GM12878 (cell line): ENCODE data around the gene SLC25A44. TPM values are rescaled to one million over a fixed set of nuclear protein-coding genes. Genes with fewer than 3 reads are reported as not detected.

ENCODE experiments used
- ATF7 ChIP-seq: fragments of 450-650 bp; IDR thresholded peaks from 2 replicates; pipeline ENCODE4 v1.6.1; 2016; ENCODE audit warnings: low read depth, mild to moderate bottlenecking
- BHLHE40 ChIP-seq, 2 experiments: fragments of 450-650 bp in 1 of 2; IDR thresholded peaks; 2 replicates each; pipeline ENCODE4 v1.6.1; 2011 to 2017; ENCODE audit warnings: low read depth in 2 of 2, borderline replicate concordance in 1 of 2, improper control_type of control experiment in 1 of 2, low read length in 1 of 2, mild to moderate bottlenecking in 1 of 2
- CREB1 ChIP-seq: IDR thresholded peaks from 2 replicates; pipeline ENCODE4 v1.6.1; 2012; ENCODE audit warnings: low read depth, mild to moderate bottlenecking, inconsistent platforms
- GATAD2B ChIP-seq: fragments of 450-650 bp; conservative IDR thresholded peaks from 2 replicates; pipeline ENCODE4 v1.6.1; 2017; ENCODE audit warnings: low read depth, mild to moderate bottlenecking, moderate library complexity
- HDGF ChIP-seq: fragments of 450-650 bp; IDR thresholded peaks from 2 replicates; pipeline ENCODE4 v1.6.1; 2016; ENCODE audit warnings: antibody characterized with exemption
- KDM1A ChIP-seq: fragments of 200-600 bp; sonication (generic); IDR thresholded peaks from 2 replicates; pipeline ENCODE4 v1.6.1; 2016; ENCODE audit warnings: borderline replicate concordance
- LARP7 ChIP-seq: fragments of 450-650 bp; IDR thresholded peaks from 2 replicates; pipeline ENCODE4 v1.6.1; 2017; ENCODE audit warnings: mild to moderate bottlenecking
- NBN ChIP-seq: fragments of 450-650 bp; IDR thresholded peaks from 2 replicates; pipeline ENCODE4 v1.6.1; 2016
- SREBF2 ChIP-seq: IDR thresholded peaks from 2 replicates; pipeline ENCODE4 v1.6.1; 2012; ENCODE audit warnings: mild to moderate bottlenecking, low read length
- YY1 ChIP-seq: IDR thresholded peaks from 2 replicates; pipeline ENCODE4 v1.6.1; 2011; ENCODE audit warnings: low read depth, mild to moderate bottlenecking, low read length
- ZBED1 ChIP-seq: IDR thresholded peaks from 2 replicates; pipeline ENCODE4 v1.6.1; 2016; ENCODE audit warnings: borderline replicate concordance
- ZNF24 ChIP-seq: fragments of 450-650 bp; IDR thresholded peaks from 2 replicates; pipeline ENCODE4 v1.6.1; 2017; ENCODE audit warnings: antibody characterized with exemption, mild to moderate bottlenecking
- polyA plus RNA-seq, 11 experiments: library from polyadenylated mRNA; depleted of rRNA in 4 of 11; unstranded in 6 of 11; stranded (reverse) in 5 of 11; fragments of >200 nt; fragmentation: Nextera tagmentation in 4 of 11; fragmentation: Illumina TruSeq in 1 of 11; extraction: Ambion mirVana in 4 of 11; extraction: Trizol in 1 of 11; gene quantifications; 1 replicate in 1 of 11; 2 replicates in 10 of 11; pipeline versions ENCODE4 v1.2.1 to v1.2.3, GENCODE V29; 2011 to 2016; ENCODE audit warnings: inconsistent platforms in 2 of 11, missing spikeins in 2 of 11, low read depth in 1 of 11
- total RNA-seq, 4 experiments: library from RNA; depleted of rRNA in 3 of 4; stranded (reverse); fragments of >200 nt in 3 of 4; fragmentation: Illumina TruSeq in 1 of 4; extraction: Trizol in 1 of 4; gene quantifications; 2 replicates each; pipeline versions ENCODE4 v1.2.1 to v1.2.3, GENCODE V29; 2013 to 2021
- TF ChIP-seq, protein P1 (sequence below): IDR thresholded peaks from 2 replicates; pipeline ENCODE4 v1.6.1; 2011; ENCODE audit warnings: borderline replicate concordance, low read depth, mild to moderate bottlenecking, moderate library complexity, low read length; ENCODE audit not compliant: insufficient read depth, poor library complexity, severe bottlenecking
- TF ChIP-seq, protein P2 (sequence below): fragments of 150-350 bp; IDR thresholded peaks from 2 replicates; pipeline ENCODE4 v1.6.1; 2014; ENCODE audit warnings: mild to moderate bottlenecking, low read depth, low read length
- TF ChIP-seq, protein P3 (sequence below): fragments of 450-650 bp; IDR thresholded peaks from 2 replicates; pipeline ENCODE4 v1.6.1; 2017; ENCODE audit warnings: antibody characterized with exemption, mild to moderate bottlenecking, moderate library complexity
- TF ChIP-seq, protein P4 (sequence below): fragments of 450-650 bp; IDR thresholded peaks from 2 replicates; pipeline ENCODE4 v1.6.1; 2017; ENCODE audit warnings: mild to moderate bottlenecking, low read depth, inconsistent platforms; ENCODE audit not compliant: poor library complexity, severe bottlenecking

The SLC25A44 gene
- total and polyA plus RNA-seq, 10 of the 15 experiments (the other 5 are each of a cell fraction or from before 2014, with no cell fraction given), result 7.1 to 43.3 (median 30.4) TPM

DNA sequence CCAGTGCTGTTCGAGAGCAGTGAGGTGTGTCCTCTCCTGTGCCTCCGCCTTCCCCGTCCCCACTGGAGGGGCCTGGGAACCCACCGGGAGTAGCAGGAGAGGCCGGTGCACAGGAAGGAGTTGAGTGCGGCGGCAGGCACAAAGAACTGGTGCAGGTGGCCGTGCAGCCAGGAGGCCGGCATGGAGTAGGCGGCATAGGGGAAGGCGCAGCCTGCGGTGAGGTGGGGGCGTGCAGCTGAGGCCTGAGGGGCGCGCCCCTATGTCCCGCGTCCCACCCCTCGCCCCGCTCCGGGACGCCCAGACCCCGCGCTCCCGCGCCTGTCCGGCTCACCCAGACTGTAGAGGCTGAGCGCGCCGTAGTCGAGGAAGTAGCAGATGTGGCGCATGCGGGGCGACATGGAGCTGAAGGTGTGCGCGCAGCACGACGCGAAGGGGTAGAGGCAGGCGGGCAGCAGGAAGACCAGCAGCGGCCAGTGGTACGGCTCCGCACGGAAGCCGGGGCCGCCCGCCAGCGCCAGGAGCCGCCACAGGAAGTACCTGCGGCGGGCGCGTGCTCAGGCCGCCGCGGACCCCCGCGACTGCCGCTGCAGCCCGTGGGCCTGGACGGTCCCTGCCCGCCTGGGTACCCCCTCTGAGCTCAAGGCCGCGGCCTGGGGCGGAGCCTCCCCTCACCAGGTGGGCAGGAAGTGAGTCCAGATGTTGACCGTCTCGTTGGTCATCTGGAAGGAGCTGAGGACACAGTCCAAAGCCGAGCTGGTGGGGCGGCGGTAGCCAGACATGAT, 51.7 kb downstream of the SLC25A44 start (continued):
- TF ChIP-seq, protein P1, sequence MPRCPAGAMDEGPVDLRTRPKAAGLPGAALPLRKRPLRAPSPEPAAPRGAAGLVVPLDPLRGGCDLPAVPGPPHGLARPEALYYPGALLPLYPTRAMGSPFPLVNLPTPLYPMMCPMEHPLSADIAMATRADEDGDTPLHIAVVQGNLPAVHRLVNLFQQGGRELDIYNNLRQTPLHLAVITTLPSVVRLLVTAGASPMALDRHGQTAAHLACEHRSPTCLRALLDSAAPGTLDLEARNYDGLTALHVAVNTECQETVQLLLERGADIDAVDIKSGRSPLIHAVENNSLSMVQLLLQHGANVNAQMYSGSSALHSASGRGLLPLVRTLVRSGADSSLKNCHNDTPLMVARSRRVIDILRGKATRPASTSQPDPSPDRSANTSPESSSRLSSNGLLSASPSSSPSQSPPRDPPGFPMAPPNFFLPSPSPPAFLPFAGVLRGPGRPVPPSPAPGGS, result peak; percentile 30
- TF ChIP-seq HDGF, result no peak
- no peak for TF ChIP-seq ATF7
- TF ChIP-seq KDM1A, result no peak
- TF ChIP-seq, protein P2, sequence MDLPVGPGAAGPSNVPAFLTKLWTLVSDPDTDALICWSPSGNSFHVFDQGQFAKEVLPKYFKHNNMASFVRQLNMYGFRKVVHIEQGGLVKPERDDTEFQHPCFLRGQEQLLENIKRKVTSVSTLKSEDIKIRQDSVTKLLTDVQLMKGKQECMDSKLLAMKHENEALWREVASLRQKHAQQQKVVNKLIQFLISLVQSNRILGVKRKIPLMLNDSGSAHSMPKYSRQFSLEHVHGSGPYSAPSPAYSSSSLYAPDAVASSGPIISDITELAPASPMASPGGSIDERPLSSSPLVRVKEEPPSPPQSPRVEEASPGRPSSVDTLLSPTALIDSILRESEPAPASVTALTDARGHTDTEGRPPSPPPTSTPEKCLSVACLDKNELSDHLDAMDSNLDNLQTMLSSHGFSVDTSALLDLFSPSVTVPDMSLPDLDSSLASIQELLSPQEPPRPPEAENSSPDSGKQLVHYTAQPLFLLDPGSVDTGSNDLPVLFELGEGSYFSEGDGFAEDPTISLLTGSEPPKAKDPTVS, result no peak
- TF ChIP-seq YY1, result no peak
- TF ChIP-seq ZBED1, result no peak
- no peak for TF ChIP-seq SREBF2
- TF ChIP-seq, protein P3, sequence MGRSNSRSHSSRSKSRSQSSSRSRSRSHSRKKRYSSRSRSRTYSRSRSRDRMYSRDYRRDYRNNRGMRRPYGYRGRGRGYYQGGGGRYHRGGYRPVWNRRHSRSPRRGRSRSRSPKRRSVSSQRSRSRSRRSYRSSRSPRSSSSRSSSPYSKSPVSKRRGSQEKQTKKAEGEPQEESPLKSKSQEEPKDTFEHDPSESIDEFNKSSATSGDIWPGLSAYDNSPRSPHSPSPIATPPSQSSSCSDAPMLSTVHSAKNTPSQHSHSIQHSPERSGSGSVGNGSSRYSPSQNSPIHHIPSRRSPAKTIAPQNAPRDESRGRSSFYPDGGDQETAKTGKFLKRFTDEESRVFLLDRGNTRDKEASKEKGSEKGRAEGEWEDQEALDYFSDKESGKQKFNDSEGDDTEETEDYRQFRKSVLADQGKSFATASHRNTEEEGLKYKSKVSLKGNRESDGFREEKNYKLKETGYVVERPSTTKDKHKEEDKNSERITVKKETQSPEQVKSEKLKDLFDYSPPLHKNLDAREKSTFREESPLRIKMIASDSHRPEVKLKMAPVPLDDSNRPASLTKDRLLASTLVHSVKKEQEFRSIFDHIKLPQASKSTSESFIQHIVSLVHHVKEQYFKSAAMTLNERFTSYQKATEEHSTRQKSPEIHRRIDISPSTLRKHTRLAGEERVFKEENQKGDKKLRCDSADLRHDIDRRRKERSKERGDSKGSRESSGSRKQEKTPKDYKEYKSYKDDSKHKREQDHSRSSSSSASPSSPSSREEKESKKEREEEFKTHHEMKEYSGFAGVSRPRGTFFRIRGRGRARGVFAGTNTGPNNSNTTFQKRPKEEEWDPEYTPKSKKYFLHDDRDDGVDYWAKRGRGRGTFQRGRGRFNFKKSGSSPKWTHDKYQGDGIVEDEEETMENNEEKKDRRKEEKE, result no peak
- TF ChIP-seq BHLHE40 (IDR thresholded peaks at IDR 0.05; ENCODE audit: borderline replicate concordance in 1 of 2, low read depth in 2 of 2, low read length in 1 of 2), result peak in 1 of 2 experiments; percentile 55; a peak in 1 of 4 replicates
- no peak for TF ChIP-seq NBN
- TF ChIP-seq, protein P4, sequence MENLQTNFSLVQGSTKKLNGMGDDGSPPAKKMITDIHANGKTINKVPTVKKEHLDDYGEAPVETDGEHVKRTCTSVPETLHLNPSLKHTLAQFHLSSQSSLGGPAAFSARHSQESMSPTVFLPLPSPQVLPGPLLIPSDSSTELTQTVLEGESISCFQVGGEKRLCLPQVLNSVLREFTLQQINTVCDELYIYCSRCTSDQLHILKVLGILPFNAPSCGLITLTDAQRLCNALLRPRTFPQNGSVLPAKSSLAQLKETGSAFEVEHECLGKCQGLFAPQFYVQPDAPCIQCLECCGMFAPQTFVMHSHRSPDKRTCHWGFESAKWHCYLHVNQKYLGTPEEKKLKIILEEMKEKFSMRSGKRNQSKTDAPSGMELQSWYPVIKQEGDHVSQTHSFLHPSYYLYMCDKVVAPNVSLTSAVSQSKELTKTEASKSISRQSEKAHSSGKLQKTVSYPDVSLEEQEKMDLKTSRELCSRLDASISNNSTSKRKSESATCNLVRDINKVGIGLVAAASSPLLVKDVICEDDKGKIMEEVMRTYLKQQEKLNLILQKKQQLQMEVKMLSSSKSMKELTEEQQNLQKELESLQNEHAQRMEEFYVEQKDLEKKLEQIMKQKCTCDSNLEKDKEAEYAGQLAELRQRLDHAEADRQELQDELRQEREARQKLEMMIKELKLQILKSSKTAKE, result no peak
- no peak for TF ChIP-seq ZNF24
- TF ChIP-seq LARP7, result peak; percentile 50; the same call in 1 of the 2 replicates
- TF ChIP-seq CREB1, result no peak
- peak; percentile 76; the same call in 1 of the 2 replicates for TF ChIP-seq GATAD2B
